Testis (tissue), 3 donors: ENCODE data around the gene DCBLD2. TPM values are rescaled to one million over a fixed set of nuclear protein-coding genes. Genes with fewer than 3 reads are reported as not detected.
A peak's percentile ranks its signal among the peaks of the same experiment; 100 is the strongest.

Experiments
- DNase-seq: peaks from one replicate; pipeline ENCODE4 v3.0.0-alpha.2; 2019
- H3K27ac ChIP-seq, 2 donors: fragments of 200-600 bp; sonication (generic); one replicate each; pipeline ENCODE4 v1.5.1; 2019
- H3K27me3 ChIP-seq: fragments of 200-600 bp; sonication (generic); one replicate; pipeline ENCODE4 v1.5.1; 2019
- H3K36me3 ChIP-seq: fragments of 200-600 bp; sonication (generic); one replicate; pipeline ENCODE4 v1.5.1; 2017; ENCODE audit warnings: low read depth; ENCODE audit errors: missing control alignments
- H3K4me1 ChIP-seq: fragments of 200-600 bp; sonication (generic); one replicate; pipeline ENCODE4 v1.5.1; 2019
- H3K4me3 ChIP-seq, 2 donors: fragments of 200-600 bp; sonication (generic); one replicate each; pipeline ENCODE4 v1.5.1; 2017 to 2019
- H3K9me3 ChIP-seq: fragments of 200-600 bp; sonication (generic); one replicate; pipeline ENCODE4 v1.5.1; 2017
- POLR2A ChIP-seq: fragments of 450-650 bp; IDR thresholded peaks from one replicate; pipeline ENCODE4 v1.6.1; 2017; ENCODE audit warnings: antibody characterized with exemption, mild to moderate bottlenecking, moderate library complexity
- WGBS, 2 donors: methylation state at CpG; one replicate each; pipeline ENCODE4 v1.1.5; 2018; 5-methylcytosine and 5-hydroxymethylcytosine counted together
- intact Hi-C: fragments of 100-400 bp; cut with DNase I; formaldehyde crosslinking; loops from one replicate; pipeline ENCODE4 v1.15.1; 2023; ENCODE audit warnings: low total_unique reads
- polyA plus RNA-seq: library from polyadenylated mRNA; stranded (reverse); fragments of 350-450 nt; fragmentation: Illumina TruSeq; extraction: RNeasy Lipid Tissue Mini Kit (QIAGEN cat#74804); gene quantifications from one replicate; pipeline ENCODE4 v1.2.3, GENCODE V29; 2014; ENCODE audit warnings: low read depth, low replicate concordance; ENCODE audit not compliant: insufficient read depth
- total RNA-seq, 2 donors: library from RNA; depleted of rRNA; stranded (reverse); fragments of >200 nt; gene quantifications; one replicate each; pipeline ENCODE4 v1.2.3, GENCODE V29; 2016
- TF ChIP-seq, protein P1 (sequence below), 3 experiments: fragments of 450-650 bp in 2 of 3; fragments of 200-600 bp in 1 of 3; sonication (generic) in 1 of 3; IDR thresholded peaks; one replicate each; pipeline ENCODE4 v1.5.1; 2016 to 2019; ENCODE audit warnings: antibody characterized with exemption in 3 of 3, mild to moderate bottlenecking in 2 of 3, moderate library complexity in 1 of 3

The DCBLD2 gene
- total and polyA plus RNA-seq, 3 donors from 2014 or later: 48.5 to 211 (median 161) TPM

DNA sequence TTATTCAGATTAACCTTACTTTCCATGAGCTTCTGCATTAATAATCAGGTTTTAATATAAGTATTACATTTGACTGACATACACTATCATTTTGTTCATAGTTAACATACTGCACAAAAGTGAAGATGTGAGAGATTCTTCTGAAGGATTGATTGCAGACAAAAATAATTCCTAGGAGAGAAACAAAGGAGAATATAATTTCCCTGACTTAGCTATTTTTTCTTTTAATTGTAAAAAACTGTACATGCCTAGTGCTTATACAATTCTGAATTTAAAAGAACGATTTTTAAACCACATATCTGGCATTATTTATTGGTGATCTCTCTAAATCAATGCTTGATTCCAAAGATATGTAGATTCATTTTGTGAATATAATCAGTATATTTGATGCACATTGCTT is 11.0 kb upstream of the DCBLD2 start:
- Histone ChIP-seq H3K36me3 (no peaks in the 10 kb centered on the region), H3K4me3 (no peak overlapping the region), H3K27ac (no peak overlapping the region), H3K27me3 (no peaks in the 10 kb centered on the region), H3K4me1 (no peaks in the 10 kb centered on the region), H3K9me3 (no peaks in the 10 kb centered on the region)
- TF ChIP-seq, protein P1, sequence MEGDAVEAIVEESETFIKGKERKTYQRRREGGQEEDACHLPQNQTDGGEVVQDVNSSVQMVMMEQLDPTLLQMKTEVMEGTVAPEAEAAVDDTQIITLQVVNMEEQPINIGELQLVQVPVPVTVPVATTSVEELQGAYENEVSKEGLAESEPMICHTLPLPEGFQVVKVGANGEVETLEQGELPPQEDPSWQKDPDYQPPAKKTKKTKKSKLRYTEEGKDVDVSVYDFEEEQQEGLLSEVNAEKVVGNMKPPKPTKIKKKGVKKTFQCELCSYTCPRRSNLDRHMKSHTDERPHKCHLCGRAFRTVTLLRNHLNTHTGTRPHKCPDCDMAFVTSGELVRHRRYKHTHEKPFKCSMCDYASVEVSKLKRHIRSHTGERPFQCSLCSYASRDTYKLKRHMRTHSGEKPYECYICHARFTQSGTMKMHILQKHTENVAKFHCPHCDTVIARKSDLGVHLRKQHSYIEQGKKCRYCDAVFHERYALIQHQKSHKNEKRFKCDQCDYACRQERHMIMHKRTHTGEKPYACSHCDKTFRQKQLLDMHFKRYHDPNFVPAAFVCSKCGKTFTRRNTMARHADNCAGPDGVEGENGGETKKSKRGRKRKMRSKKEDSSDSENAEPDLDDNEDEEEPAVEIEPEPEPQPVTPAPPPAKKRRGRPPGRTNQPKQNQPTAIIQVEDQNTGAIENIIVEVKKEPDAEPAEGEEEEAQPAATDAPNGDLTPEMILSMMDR (IDR thresholded peaks at IDR 0.05): no peak
- no peak for TF ChIP-seq POLR2A
- intact Hi-C loops: no loop called here
- 75 to 78% methylated on average over 1 of the region's 1 CpG for WGBS, 2 donors
- no peak for DNase-seq

DNA sequence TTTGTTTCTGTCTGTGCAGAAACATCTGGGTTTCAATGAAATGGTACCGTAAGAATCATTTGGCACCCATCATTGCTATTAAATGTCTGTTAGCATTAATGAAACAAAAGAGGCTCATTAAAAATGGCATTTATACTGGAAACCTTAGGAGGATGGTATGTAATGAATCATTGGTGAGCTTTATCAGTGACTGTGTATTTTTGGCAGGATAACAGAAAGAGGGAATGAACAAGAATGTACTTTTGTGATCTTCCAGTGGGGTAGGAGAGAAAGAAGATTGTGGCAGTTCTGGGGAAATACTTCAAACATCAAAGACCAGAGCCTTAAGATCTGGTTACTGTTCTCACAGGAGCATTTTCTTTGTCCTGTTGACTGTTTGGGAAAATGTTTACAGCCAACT is 4.7 kb upstream of the DCBLD2 start:
- no peak for TF ChIP-seq POLR2A
- TF ChIP-seq, protein P1 (IDR thresholded peaks at IDR 0.05): no peak
- no peak for DNase-seq
- Histone ChIP-seq H3K4me1 (no peaks in the 10 kb centered on the region), H3K9me3 (no peaks in the 10 kb centered on the region), H3K27me3 (no peaks in the 10 kb centered on the region), H3K36me3 (no peaks in the 10 kb centered on the region), H3K4me3 (no peak overlapping the region), H3K27ac (no peak overlapping the region)
- WGBS, 2 donors: 46 to 53% methylated on average over 1 of the region's 1 CpG
- intact Hi-C loops: no loop called here

DNA sequence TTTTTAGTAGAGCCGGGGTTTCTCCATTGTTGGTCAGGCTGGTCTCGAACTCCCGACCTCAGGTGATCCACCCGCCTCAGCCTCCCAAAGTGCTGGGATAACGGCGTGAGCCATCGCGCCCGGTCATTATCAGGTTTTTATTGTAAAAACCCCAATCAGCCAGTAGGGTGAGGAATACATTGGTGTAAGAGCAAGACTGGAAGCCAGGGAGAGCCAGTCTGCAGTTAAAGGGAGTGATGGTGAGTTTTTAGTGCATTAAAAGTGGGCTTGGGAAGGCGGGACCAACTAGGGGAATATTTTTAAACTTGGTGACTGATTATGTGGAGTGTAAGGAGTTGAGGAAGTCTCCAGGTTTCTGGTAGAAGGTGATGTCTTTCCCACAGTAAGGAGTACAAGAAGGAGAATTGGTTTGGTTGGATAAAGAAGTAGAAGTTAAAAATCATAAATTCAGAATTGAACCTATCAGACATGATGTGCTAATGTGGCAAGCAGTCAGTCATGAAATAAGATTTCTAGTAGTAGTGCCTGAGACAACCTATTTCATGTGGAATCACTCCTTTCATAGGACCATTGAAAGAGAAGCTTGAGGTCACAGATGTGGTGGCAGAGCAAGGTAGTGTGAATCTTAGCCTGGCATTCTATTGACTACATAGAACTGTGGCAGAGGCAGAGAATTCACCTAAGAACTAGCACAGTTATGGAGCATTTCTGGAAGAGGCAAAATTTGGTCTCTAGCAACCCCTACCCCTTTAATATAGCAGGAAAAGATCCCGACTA is 2.4 kb upstream of the DCBLD2 start:
- WGBS, 2 donors: 83 to 91% methylated on average over 11 of the region's 11 CpGs
- TF ChIP-seq, protein P1 (IDR thresholded peaks at IDR 0.05): no peak
- intact Hi-C loops: no loop called here
- DNase-seq: no peak
- Histone ChIP-seq H3K9me3 (no peaks in the 10 kb centered on the region), H3K27me3 (no peaks in the 10 kb centered on the region), H3K36me3 (no peaks in the 10 kb centered on the region), H3K4me3 (no peak overlapping the region), H3K27ac (no peak overlapping the region), H3K4me1 (no peaks in the 10 kb centered on the region)

DNA sequence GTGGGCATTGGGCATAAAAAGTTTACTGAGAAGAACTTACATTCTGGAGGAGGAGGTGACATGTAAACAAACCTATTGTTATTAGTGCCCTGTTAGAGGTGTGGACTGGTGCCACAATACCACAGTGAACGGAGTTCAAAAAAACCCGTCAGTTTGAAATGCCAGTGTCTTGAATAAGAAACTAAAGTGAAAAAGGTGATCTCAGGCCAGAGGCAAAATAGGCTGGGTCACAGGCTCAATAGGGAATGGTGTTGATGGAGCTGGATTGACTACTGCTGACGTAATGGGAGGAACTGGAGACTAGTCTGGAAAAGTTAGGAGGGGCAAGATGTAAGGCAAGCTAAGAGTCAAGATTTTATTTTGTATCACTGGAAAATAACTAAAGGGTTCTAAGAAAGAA is 1.6 kb upstream of the DCBLD2 start:
- H3K36me3 ChIP-seq: no peaks in the 10 kb centered on the region
- intact Hi-C loops: no loop called here
- TF ChIP-seq, protein P1 (IDR thresholded peaks at IDR 0.05): no peak
- no peak for TF ChIP-seq POLR2A
- DNase-seq: no peak
- no peaks in the 10 kb centered on the region for H3K27me3 ChIP-seq
- no peak overlapping the region for H3K27ac ChIP-seq
- no peaks in the 10 kb centered on the region for H3K9me3 ChIP-seq
- no peaks in the 10 kb centered on the region for H3K4me1 ChIP-seq
- no peak overlapping the region for H3K4me3 ChIP-seq
- 62 to 81% methylated on average over 3 of the region's 3 CpGs for WGBS, 2 donors

DNA sequence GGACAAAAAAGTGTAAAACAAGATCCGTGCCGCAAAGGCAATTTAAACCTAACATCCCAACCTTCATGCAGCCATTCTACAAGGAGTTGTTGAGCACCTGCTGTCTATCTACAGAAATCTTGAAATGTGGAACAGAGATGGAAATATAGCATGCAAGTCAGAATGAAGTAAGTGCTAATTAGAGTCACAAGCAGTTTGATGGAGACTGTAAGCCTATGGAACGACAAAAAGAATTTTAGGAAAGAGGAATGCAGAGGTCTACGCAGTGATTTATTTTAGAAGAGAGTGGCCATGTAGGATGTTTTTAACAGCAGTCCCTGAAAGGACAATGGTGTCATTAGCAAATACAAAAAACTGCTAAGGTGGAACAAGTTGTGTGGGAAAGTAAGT is 851 bp upstream of the DCBLD2 start:
- H3K36me3 ChIP-seq: no peaks in the 10 kb centered on the region
- H3K4me3 ChIP-seq: peak overlapping the region; percentile 52 to 92
- H3K27ac ChIP-seq: peak overlapping the region; percentile 21 to 85
- no peak for DNase-seq
- no peak for TF ChIP-seq POLR2A
- TF ChIP-seq, protein P1 (IDR thresholded peaks at IDR 0.05): no peak
- no peaks in the 10 kb centered on the region for H3K4me1 ChIP-seq
- intact Hi-C loops: no loop called here
- H3K9me3 ChIP-seq: no peaks in the 10 kb centered on the region
- WGBS, 2 donors: 19 to 23% methylated on average over 4 of the region's 4 CpGs
- H3K27me3 ChIP-seq: no peaks in the 10 kb centered on the region
